Neural progenitor cell (in vitro differentiated cells): ENCODE results near the gene MED27.
A peak's percentile ranks its signal among the peaks of the same experiment; 100 is the strongest.

ENCODE experiments used
- EZH2 ChIP-seq: fragments of 200-600 bp; sonication (generic); IDR thresholded peaks from 2 replicates; pipeline ENCODE4 v1.6.1; 2017; ENCODE audit warnings: antibody characterized with exemption, mild to moderate bottlenecking, moderate library complexity
- EZH2phosphoT487 ChIP-seq: fragments of 200-600 bp; sonication (generic); IDR thresholded peaks from 2 replicates; pipeline ENCODE4 v1.6.1; 2017; ENCODE audit warnings: antibody characterized with exemption
- TF ChIP-seq, protein P1 (sequence below): fragments of 200-600 bp; sonication (generic); IDR thresholded peaks from 2 replicates; pipeline ENCODE4 v1.5.1; 2017; ENCODE audit warnings: antibody characterized with exemption, mild to moderate bottlenecking

GRCh38 chr9:131872006-131872405 is 207.7 kb downstream of the MED27 start:
- TF ChIP-seq, protein P1, sequence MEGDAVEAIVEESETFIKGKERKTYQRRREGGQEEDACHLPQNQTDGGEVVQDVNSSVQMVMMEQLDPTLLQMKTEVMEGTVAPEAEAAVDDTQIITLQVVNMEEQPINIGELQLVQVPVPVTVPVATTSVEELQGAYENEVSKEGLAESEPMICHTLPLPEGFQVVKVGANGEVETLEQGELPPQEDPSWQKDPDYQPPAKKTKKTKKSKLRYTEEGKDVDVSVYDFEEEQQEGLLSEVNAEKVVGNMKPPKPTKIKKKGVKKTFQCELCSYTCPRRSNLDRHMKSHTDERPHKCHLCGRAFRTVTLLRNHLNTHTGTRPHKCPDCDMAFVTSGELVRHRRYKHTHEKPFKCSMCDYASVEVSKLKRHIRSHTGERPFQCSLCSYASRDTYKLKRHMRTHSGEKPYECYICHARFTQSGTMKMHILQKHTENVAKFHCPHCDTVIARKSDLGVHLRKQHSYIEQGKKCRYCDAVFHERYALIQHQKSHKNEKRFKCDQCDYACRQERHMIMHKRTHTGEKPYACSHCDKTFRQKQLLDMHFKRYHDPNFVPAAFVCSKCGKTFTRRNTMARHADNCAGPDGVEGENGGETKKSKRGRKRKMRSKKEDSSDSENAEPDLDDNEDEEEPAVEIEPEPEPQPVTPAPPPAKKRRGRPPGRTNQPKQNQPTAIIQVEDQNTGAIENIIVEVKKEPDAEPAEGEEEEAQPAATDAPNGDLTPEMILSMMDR: peak; percentile 42
- TF ChIP-seq EZH2: no peak
- TF ChIP-seq EZH2phosphoT487: no peak
